Right atrium auricular region (tissue), 2 donors: ENCODE measurements around the gene MBNL2. TPM values are rescaled to one million over a fixed set of nuclear protein-coding genes. Genes with fewer than 3 reads are reported as not detected.

Experiments
- DNase-seq: peaks from one replicate; pipeline ENCODE4 v3.0.0-alpha.2; 2019; ENCODE audit warnings: low spot score
- H3K27ac ChIP-seq, 2 donors: fragments of 200-600 bp; sonication (generic); 1 replicate in 1 of 2; 2 replicates in 1 of 2; pipeline ENCODE4 v1.5.1; 2016 to 2019
- H3K27me3 ChIP-seq, 2 donors: fragments of 200-600 bp; sonication (generic); one replicate each; pipeline versions ENCODE4 v1.5.1 to v1.6.0; 2017 to 2019
- H3K36me3 ChIP-seq: fragments of 200-600 bp; sonication (generic); one replicate; pipeline ENCODE4 v1.5.1; 2016
- H3K4me1 ChIP-seq, 2 donors: fragments of 200-600 bp; sonication (generic); one replicate each; pipeline versions ENCODE4 v1.5.1 to v1.6.0; 2017 to 2019
- H3K4me3 ChIP-seq, 2 donors: fragments of 200-600 bp; sonication (generic); 1 replicate in 1 of 2; 2 replicates in 1 of 2; pipeline ENCODE4 v1.5.1; 2017 to 2019; ENCODE audit warnings: mild to moderate bottlenecking in 1 of 2, moderate library complexity in 1 of 2
- H3K9me3 ChIP-seq, 2 donors: fragments of 200-600 bp; sonication (generic); one replicate each; pipeline ENCODE4 v1.5.1; 2019
- total RNA-seq, 2 donors: library from RNA; depleted of rRNA; stranded (reverse); fragments of >200 nt; gene quantifications; one replicate each; pipeline ENCODE4 v1.1.0, GENCODE V29; 2016
- TF ChIP-seq, protein P1 (sequence below), 2 donors: fragments of 200-600 bp; sonication (generic); IDR thresholded peaks; one replicate each; pipeline ENCODE4 v1.5.1; 2019; ENCODE audit warnings: antibody characterized with exemption in 2 of 2

Gene MBNL2
- total RNA-seq, 2 donors from 2014 or later: 62.0 to 81.6 TPM

- no peaks in the 10 kb centered on the region for H3K36me3 ChIP-seq
- H3K27me3 ChIP-seq: no peaks in the 10 kb centered on the region
- no peak for DNase-seq
- H3K4me1 ChIP-seq: peaks cover 0 to 17% of the 10 kb centered on the region in 2 donors
- no peak overlapping the region for H3K4me3 ChIP-seq
- TF ChIP-seq, protein P1, sequence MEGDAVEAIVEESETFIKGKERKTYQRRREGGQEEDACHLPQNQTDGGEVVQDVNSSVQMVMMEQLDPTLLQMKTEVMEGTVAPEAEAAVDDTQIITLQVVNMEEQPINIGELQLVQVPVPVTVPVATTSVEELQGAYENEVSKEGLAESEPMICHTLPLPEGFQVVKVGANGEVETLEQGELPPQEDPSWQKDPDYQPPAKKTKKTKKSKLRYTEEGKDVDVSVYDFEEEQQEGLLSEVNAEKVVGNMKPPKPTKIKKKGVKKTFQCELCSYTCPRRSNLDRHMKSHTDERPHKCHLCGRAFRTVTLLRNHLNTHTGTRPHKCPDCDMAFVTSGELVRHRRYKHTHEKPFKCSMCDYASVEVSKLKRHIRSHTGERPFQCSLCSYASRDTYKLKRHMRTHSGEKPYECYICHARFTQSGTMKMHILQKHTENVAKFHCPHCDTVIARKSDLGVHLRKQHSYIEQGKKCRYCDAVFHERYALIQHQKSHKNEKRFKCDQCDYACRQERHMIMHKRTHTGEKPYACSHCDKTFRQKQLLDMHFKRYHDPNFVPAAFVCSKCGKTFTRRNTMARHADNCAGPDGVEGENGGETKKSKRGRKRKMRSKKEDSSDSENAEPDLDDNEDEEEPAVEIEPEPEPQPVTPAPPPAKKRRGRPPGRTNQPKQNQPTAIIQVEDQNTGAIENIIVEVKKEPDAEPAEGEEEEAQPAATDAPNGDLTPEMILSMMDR (IDR thresholded peaks at IDR 0.05): no peak
- H3K27ac ChIP-seq: no peak overlapping the region
- no peaks in the 10 kb centered on the region for H3K9me3 ChIP-seq
Measured at GRCh38 chr13:97287047-97287383, 64.9 kb downstream of the MBNL2 start.

- no peak overlapping the region for H3K27ac ChIP-seq
- TF ChIP-seq, protein P1 (IDR thresholded peaks at IDR 0.05): no peak
- no peaks in the 10 kb centered on the region for H3K36me3 ChIP-seq
- no peak for DNase-seq
- no peaks in the 10 kb centered on the region for H3K27me3 ChIP-seq
- H3K4me3 ChIP-seq: no peak overlapping the region
- H3K4me1 ChIP-seq: peaks cover 0 to 13% of the 10 kb centered on the region in 2 donors
- no peaks in the 10 kb centered on the region for H3K9me3 ChIP-seq
Measured at GRCh38 chr13:97288486-97288900, 66.4 kb downstream of the MBNL2 start.

DNA sequence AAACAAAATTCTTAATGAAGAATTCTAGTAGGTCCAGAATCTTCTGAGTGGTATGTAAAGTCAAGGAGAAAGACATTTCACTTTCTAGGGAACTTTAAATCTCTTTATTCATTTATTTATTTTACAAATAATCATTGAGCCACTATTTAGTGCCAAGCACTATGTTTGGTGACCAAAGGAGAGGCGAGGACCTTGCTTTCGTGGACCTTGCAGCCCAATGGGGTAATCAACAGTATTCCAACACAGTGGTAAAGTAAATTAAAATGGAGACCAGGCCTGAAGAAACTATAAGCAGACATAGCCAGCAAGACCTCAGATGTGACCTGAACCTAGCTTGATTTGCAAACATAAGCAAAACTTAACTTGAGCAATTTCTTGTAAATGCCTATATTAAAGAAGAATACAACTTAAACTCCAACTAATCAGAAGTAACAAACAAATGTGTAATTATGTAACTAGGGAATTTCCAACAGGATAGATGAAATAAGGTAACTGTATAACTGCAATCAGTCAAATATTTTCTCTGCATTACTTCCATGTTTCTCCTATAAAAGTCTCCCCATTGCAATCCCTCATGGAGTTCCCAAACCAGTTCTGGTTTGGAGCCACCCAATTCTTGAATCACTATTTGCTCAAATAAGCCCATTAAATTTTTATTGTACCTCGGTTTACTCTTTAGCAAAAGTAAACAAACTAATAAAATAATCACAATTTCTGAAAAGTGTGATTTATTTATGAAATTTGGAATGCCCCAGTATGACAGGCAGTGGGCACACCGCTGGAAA lies 67.6 kb downstream of the MBNL2 start:
- Histone ChIP-seq H3K27ac (no peak overlapping the region), H3K27me3 (no peaks in the 10 kb centered on the region), H3K36me3 (no peaks in the 10 kb centered on the region), H3K9me3 (no peaks in the 10 kb centered on the region), H3K4me1 (peaks cover 0 to 21% of the 10 kb centered on the region in 2 donors), H3K4me3 (no peak overlapping the region)
- DNase-seq: no peak
- TF ChIP-seq, protein P1 (IDR thresholded peaks at IDR 0.05): no peak

DNA sequence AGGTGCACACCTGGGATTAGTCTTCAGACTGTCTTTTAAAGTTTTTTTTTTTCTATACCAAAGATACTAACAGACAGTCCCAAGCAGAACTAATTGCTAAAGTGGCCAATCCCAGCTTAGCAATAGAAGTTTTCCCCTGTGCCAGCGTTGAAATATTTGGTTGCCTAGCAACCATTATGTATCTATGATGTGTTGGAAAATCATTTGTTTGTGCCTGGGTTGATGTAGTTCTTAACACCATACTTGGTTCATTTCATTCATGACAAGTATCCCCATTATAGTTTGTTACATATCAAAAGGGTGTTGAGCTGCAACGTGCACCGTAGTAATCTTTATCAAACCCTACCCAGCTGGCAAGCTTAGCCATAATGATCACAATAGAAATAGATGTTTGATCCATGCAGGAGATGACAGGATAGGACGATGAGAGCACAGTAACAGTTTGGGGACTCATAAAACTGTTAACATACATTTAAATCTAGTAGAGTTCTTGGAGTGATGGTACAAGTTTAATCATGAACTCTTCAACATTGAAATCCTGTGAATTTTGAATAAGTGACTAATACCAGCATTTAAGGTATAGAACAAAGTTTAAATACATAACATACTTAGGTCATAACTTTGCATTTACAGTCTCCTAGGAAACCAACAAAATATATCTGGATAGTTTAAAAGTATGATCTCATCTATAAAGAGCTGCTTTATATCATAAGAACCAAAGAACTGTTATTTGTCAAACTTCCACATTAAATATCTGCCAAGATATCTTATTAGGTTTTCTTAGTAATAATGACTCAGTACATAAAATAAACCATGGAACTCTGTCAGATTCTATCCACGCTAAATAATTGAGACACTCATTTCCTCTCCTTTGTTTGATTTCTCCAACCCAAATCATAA lies 73.4 kb downstream of the MBNL2 start:
- no peak for DNase-seq
- H3K27me3 ChIP-seq: no peaks in the 10 kb centered on the region
- peak overlapping the region in 1 of 2 donors; percentile 36 for H3K27ac ChIP-seq
- no peaks in the 10 kb centered on the region for H3K9me3 ChIP-seq
- no peaks in the 10 kb centered on the region for H3K36me3 ChIP-seq
- TF ChIP-seq, protein P1 (IDR thresholded peaks at IDR 0.05): no peak
- H3K4me1 ChIP-seq: peaks cover 0 to 35% of the 10 kb centered on the region in 2 donors
- no peak overlapping the region for H3K4me3 ChIP-seq

DNA sequence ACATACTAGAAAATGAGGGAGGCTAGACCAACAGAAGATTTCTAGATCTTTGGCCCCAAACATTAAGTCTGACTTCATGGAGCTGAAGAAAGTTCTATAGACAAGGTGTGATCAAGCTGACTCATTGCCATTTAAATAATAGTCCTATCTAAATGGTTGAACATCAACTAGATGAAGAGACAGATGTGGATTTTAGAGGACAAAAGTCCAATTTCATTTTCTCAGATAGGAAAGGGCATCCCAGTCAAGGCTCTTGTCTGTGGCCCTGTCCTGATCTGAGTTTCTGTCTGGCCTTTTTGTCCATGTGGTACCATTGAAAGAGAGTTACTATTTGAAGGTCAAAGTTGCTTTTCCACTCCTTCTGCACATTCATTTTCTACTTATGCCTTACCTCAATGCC lies 74.6 kb downstream of the MBNL2 start:
- Histone ChIP-seq H3K27me3 (no peaks in the 10 kb centered on the region), H3K4me3 (no peak overlapping the region), H3K4me1 (peaks cover 0 to 47% of the 10 kb centered on the region in 2 donors), H3K36me3 (no peaks in the 10 kb centered on the region), H3K27ac (no peak overlapping the region), H3K9me3 (no peaks in the 10 kb centered on the region)
- TF ChIP-seq, protein P1 (IDR thresholded peaks at IDR 0.05): no peak
- no peak for DNase-seq
